Trophoblast cell (in vitro differentiated cells and primary cell): Measurements from ENCODE around the gene PPARG.

ENCODE experiments used
- DNase-seq, 2 donors: peaks; one replicate each; pipeline ENCODE4 v3.0.0-alpha.2; 2016
- H2AFZ ChIP-seq: 2 replicates; pipeline ENCODE4 v1.6.1; 2013; ENCODE audit warnings: low read length, moderate library complexity, mild to moderate bottlenecking; ENCODE audit not compliant: insufficient read depth, poor library complexity
- H2AK5ac ChIP-seq: 2 replicates; pipeline ENCODE4 v1.6.1; 2013; ENCODE audit warnings: mild to moderate bottlenecking, low read length
- H2BK120ac ChIP-seq: 2 replicates; pipeline ENCODE4 v1.6.1; 2013; ENCODE audit warnings: low read length, mild to moderate bottlenecking, moderate library complexity; ENCODE audit not compliant: insufficient read depth, poor library complexity
- H2BK12ac ChIP-seq: 2 replicates; pipeline ENCODE4 v1.6.1; 2013; ENCODE audit warnings: mild to moderate bottlenecking, low read length, moderate library complexity
- H2BK5ac ChIP-seq: 2 replicates; pipeline ENCODE4 v1.6.1; 2013; ENCODE audit warnings: low read length, low read depth, moderate library complexity, mild to moderate bottlenecking; ENCODE audit not compliant: poor library complexity
- H3K14ac ChIP-seq: 2 replicates; pipeline ENCODE4 v1.6.1; 2013; ENCODE audit warnings: mild to moderate bottlenecking, low read length
- H3K18ac ChIP-seq: 2 replicates; pipeline ENCODE4 v1.6.1; 2013; ENCODE audit warnings: mild to moderate bottlenecking, low read length
- H3K23ac ChIP-seq: 2 replicates; pipeline ENCODE4 v1.6.1; 2013; ENCODE audit warnings: low read length
- H3K27ac ChIP-seq: 2 replicates; pipeline ENCODE4 v1.5.1; 2013; ENCODE audit warnings: low read depth, mild to moderate bottlenecking, inconsistent platforms, low read length, moderate library complexity
- H3K27me3 ChIP-seq: 2 replicates; pipeline ENCODE4 v1.6.1; 2013; ENCODE audit warnings: inconsistent platforms, mild to moderate bottlenecking, low read length, moderate library complexity; ENCODE audit not compliant: insufficient read depth
- H3K36me3 ChIP-seq, 2 experiments: 1 replicate in 1 of 2; 2 replicates in 1 of 2; pipeline ENCODE4 v1.6.1; 2013; ENCODE audit warnings: low read length in 2 of 2, mild to moderate bottlenecking in 2 of 2, moderate library complexity in 1 of 2; ENCODE audit not compliant: insufficient read depth in 2 of 2, control insufficient read depth in 1 of 2
- H3K4ac ChIP-seq: 2 replicates; pipeline ENCODE4 v1.6.1; 2013; ENCODE audit warnings: low read depth, mild to moderate bottlenecking, low read length, moderate library complexity
- H3K4me1 ChIP-seq, 2 experiments: 1 replicate in 1 of 2; 2 replicates in 1 of 2; pipeline ENCODE4 v1.6.1; 2013; ENCODE audit warnings: low read length in 2 of 2, mild to moderate bottlenecking in 2 of 2, moderate library complexity in 1 of 2; ENCODE audit not compliant: insufficient read depth in 2 of 2, control insufficient read depth in 1 of 2
- H3K4me2 ChIP-seq: 2 replicates; pipeline ENCODE4 v1.6.1; 2013; ENCODE audit warnings: inconsistent platforms, mild to moderate bottlenecking, low read length, moderate library complexity
- H3K4me3 ChIP-seq: 2 replicates; pipeline ENCODE4 v1.5.1; 2013; ENCODE audit warnings: mild to moderate bottlenecking, low read depth, low read length, inconsistent platforms
- H3K79me1 ChIP-seq: one replicate; pipeline ENCODE4 v1.6.1; 2013; ENCODE audit warnings: low read length
- H3K79me2 ChIP-seq: 2 replicates; pipeline ENCODE4 v1.6.1; 2013; ENCODE audit warnings: low read length, mild to moderate bottlenecking; ENCODE audit not compliant: control insufficient read depth, insufficient read depth, poor library complexity
- H3K9ac ChIP-seq: 2 replicates; pipeline ENCODE4 v1.6.1; 2013; ENCODE audit warnings: mild to moderate bottlenecking, low read length
- H3K9me3 ChIP-seq: 2 replicates; pipeline ENCODE4 v1.6.1; 2013; ENCODE audit warnings: low read depth, mild to moderate bottlenecking, control low read depth, inconsistent platforms, low read length; ENCODE audit not compliant: insufficient read depth
- H4K12ac ChIP-seq: 2 replicates; pipeline ENCODE4 v1.6.1; 2013; ENCODE audit warnings: low read depth, mild to moderate bottlenecking, low read length, moderate library complexity
- H4K8ac ChIP-seq: 2 replicates; pipeline ENCODE4 v1.6.1; 2013; ENCODE audit warnings: low read depth, mild to moderate bottlenecking, low read length, moderate library complexity
- H4K91ac ChIP-seq: one replicate; pipeline ENCODE4 v1.6.1; 2013; ENCODE audit warnings: low read depth, mild to moderate bottlenecking, low read length, moderate library complexity
- WGBS: extraction: QIAGEN DNeasy Blood & Tissue Kit; methylation state at CpG from one replicate; pipeline ENCODE4 v1.1.7; 2013; ENCODE audit warnings: missing lambda C conversion rate; ENCODE audit not compliant: insufficient read length, insufficient coverage; ENCODE audit errors: extremely low coverage; 5-methylcytosine and 5-hydroxymethylcytosine counted together

Gene PPARG

GRCh38 chr3:12408984-12409683 lies 120.3 kb downstream of the PPARG start:
- Histone ChIP-seq H4K8ac (no peak overlapping the region), H3K4me1 (peaks cover 2 to 7% of the 10 kb centered on the region in 2 experiments), H3K79me2 (no peaks in the 10 kb centered on the region), H3K36me3 (peaks cover under 1 to 2% of the 10 kb centered on the region in 2 experiments), H3K9ac (no peak overlapping the region), H2BK5ac (no peak overlapping the region), H2AK5ac (no peak overlapping the region), H2BK120ac (no peak overlapping the region), H3K9me3 (no peaks in the 10 kb centered on the region), H3K27ac (no peak overlapping the region), H2BK12ac (no peak overlapping the region), H3K23ac (no peak overlapping the region), H4K12ac (no peak overlapping the region), H4K91ac (no peak overlapping the region), H3K4ac (no peak overlapping the region), H3K14ac (no peak overlapping the region), H2AFZ (no peak overlapping the region), H3K4me2 (no peak overlapping the region), H3K79me1 (peaks cover 9% of the 10 kb centered on the region), H3K27me3 (no peaks in the 10 kb centered on the region), H3K4me3 (no peak overlapping the region), H3K18ac (no peak overlapping the region)
- no peak for DNase-seq
- no CpG with 5 or more reads among the region's 3 CpGs for WGBS

- peaks cover 2% of the 10 kb centered on the region in 2 experiments for H3K4me1 ChIP-seq
- no peak overlapping the region for H3K23ac ChIP-seq
- no peak overlapping the region for H4K91ac ChIP-seq
- H3K27ac ChIP-seq, result no peak overlapping the region
- no peak overlapping the region for H2BK12ac ChIP-seq
- no peak overlapping the region for H3K4ac ChIP-seq
- no CpG with 5 or more reads among the region's 11 CpGs for WGBS
- H3K9ac ChIP-seq, result no peak overlapping the region
- DNase-seq, result no peak
- no peak overlapping the region for H3K4me3 ChIP-seq
- no peak overlapping the region for H2BK120ac ChIP-seq
- no peak overlapping the region for H4K8ac ChIP-seq
- H3K27me3 ChIP-seq, result no peaks in the 10 kb centered on the region
- no peak overlapping the region for H2BK5ac ChIP-seq
- H3K79me2 ChIP-seq, result no peaks in the 10 kb centered on the region
- no peak overlapping the region for H3K14ac ChIP-seq
- H2AK5ac ChIP-seq, result no peak overlapping the region
- H3K79me1 ChIP-seq, result peaks cover 4% of the 10 kb centered on the region
- no peak overlapping the region for H4K12ac ChIP-seq
- H3K4me2 ChIP-seq, result no peak overlapping the region
- H3K18ac ChIP-seq, result no peak overlapping the region
- H3K36me3 ChIP-seq, result peaks cover 2% of the 10 kb centered on the region in 2 experiments
- no peak overlapping the region for H2AFZ ChIP-seq
- no peaks in the 10 kb centered on the region for H3K9me3 ChIP-seq
Measured at GRCh38 chr3:12409684-12410596, 121.1 kb downstream of the PPARG start.

- WGBS, result no CpG with 5 or more reads among the region's 1 CpG
- no peak overlapping the region for H3K23ac ChIP-seq
Measured at GRCh38 chr3:12413721-12414255, 124.9 kb downstream of the PPARG start.

GRCh38 chr3:12415014-12415680 lies 126.3 kb downstream of the PPARG start:
- Histone ChIP-seq H3K14ac (no peak overlapping the region), H2BK120ac (no peak overlapping the region), H3K79me2 (no peaks in the 10 kb centered on the region), H3K27ac (no peak overlapping the region), H4K8ac (no peak overlapping the region), H3K27me3 (no peaks in the 10 kb centered on the region), H3K9ac (no peak overlapping the region), H2AFZ (no peak overlapping the region), H2BK5ac (no peak overlapping the region), H3K36me3 (peaks cover 0 to 2% of the 10 kb centered on the region in 2 experiments), H3K18ac (no peak overlapping the region), H3K9me3 (no peaks in the 10 kb centered on the region), H3K4me2 (no peak overlapping the region), H3K4me3 (no peak overlapping the region), H2BK12ac (no peak overlapping the region), H3K79me1 (no peaks in the 10 kb centered on the region), H4K91ac (no peak overlapping the region), H3K4me1 (no peaks in the 10 kb centered on the region), H4K12ac (no peak overlapping the region), H3K23ac (no peak overlapping the region), H2AK5ac (no peak overlapping the region), H3K4ac (no peak overlapping the region)
- WGBS, result no CpG with 5 or more reads among the region's 4 CpGs
- DNase-seq, result no peak

More at GRCh38 chr3:12413721-12414255, 124.9 kb downstream of the PPARG start:
- Histone ChIP-seq H2AFZ (no peak overlapping the region), H3K9me3 (no peaks in the 10 kb centered on the region), H3K14ac (no peak overlapping the region), H3K9ac (no peak overlapping the region), H3K18ac (no peak overlapping the region), H2BK120ac (no peak overlapping the region), H3K36me3 (peaks cover 0 to 2% of the 10 kb centered on the region in 2 experiments), H4K8ac (no peak overlapping the region), H4K12ac (no peak overlapping the region), H3K4me2 (no peak overlapping the region), H2AK5ac (no peak overlapping the region), H3K27me3 (no peaks in the 10 kb centered on the region), H2BK12ac (no peak overlapping the region), H4K91ac (no peak overlapping the region), H3K27ac (no peak overlapping the region), H3K4me1 (no peaks in the 10 kb centered on the region), H3K4ac (no peak overlapping the region), H2BK5ac (no peak overlapping the region), H3K79me1 (no peaks in the 10 kb centered on the region), H3K4me3 (no peak overlapping the region), H3K79me2 (no peaks in the 10 kb centered on the region)
- no peak for DNase-seq
